Measurements from ENCODE around the gene FYB1.
A peak's percentile ranks its signal among the peaks of the same experiment; 100 is the strongest.

The FYB1 gene

DNA sequence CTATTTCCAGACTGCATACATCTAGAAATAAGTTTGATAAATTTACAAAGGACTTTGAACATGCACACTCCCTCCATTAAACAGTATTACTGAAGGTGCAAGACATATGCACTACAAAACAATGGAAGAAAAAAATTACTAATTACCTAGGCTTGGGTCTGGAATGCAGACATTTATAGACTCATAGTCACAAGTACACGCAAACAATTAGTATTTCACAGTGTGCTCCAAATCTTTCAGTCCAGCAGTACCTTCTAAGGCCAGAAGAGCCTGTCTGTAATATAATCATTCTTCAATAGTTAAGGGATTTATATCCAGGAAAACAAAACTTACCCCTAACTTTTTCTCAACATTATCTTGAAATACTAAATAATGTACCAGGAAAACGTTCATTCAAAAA lies 156.3 kb downstream of the FYB1 start:
- peaks cover 71% of the 10 kb centered on the region for H4K20me1 ChIP-seq (ENCODE audit: insufficient read depth, low read length, poor library complexity, severe bottlenecking)
- H3K9me2 ChIP-seq (replicated peaks; ENCODE audit: low read depth, low read length) = no peaks in the 10 kb centered on the region
- no peaks in the 10 kb centered on the region for H3F3A ChIP-seq (ENCODE audit: low read depth)
- peak overlapping the region; percentile 36 for H3K4me2 ChIP-seq (ENCODE audit: low read depth, low read length, poor library complexity, severe bottlenecking)
- H3K79me2 ChIP-seq (ENCODE audit: insufficient read depth, low read length) = peaks cover 99% of the 10 kb centered on the region
- peaks cover 10% of the 10 kb centered on the region; the same call in 1 of the 2 replicates for H3K9me3 ChIP-seq (ENCODE audit: insufficient read depth, low read depth, low read length)
- TF ChIP-seq, protein P1, sequence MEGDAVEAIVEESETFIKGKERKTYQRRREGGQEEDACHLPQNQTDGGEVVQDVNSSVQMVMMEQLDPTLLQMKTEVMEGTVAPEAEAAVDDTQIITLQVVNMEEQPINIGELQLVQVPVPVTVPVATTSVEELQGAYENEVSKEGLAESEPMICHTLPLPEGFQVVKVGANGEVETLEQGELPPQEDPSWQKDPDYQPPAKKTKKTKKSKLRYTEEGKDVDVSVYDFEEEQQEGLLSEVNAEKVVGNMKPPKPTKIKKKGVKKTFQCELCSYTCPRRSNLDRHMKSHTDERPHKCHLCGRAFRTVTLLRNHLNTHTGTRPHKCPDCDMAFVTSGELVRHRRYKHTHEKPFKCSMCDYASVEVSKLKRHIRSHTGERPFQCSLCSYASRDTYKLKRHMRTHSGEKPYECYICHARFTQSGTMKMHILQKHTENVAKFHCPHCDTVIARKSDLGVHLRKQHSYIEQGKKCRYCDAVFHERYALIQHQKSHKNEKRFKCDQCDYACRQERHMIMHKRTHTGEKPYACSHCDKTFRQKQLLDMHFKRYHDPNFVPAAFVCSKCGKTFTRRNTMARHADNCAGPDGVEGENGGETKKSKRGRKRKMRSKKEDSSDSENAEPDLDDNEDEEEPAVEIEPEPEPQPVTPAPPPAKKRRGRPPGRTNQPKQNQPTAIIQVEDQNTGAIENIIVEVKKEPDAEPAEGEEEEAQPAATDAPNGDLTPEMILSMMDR (conservative IDR thresholded peaks at IDR 0.05; ENCODE audit: low read length) = no peak
- TF ChIP-seq EZH2phosphoT487 (IDR thresholded peaks at IDR 0.05; ENCODE audit: borderline replicate concordance) = no peak
- no peak overlapping the region for H2AFZ ChIP-seq (ENCODE audit: low read length)
- no peak overlapping the region for H3K9ac ChIP-seq (ENCODE audit: low read depth, low read length, poor library complexity, severe bottlenecking)
- H3K27me3 ChIP-seq (ENCODE audit: insufficient read depth, low read length, poor library complexity, severe bottlenecking) = no peaks in the 10 kb centered on the region
- H3K4me3 ChIP-seq (ENCODE audit: low read length, poor library complexity, severe bottlenecking) = no peak overlapping the region
- H3K4me1 ChIP-seq (ENCODE audit: insufficient read depth, low read length, poor library complexity, severe bottlenecking) = peaks cover 42% of the 10 kb centered on the region
- peaks cover 25% of the 10 kb centered on the region for H3K36me3 ChIP-seq (ENCODE audit: insufficient read depth, low read length)

DNA sequence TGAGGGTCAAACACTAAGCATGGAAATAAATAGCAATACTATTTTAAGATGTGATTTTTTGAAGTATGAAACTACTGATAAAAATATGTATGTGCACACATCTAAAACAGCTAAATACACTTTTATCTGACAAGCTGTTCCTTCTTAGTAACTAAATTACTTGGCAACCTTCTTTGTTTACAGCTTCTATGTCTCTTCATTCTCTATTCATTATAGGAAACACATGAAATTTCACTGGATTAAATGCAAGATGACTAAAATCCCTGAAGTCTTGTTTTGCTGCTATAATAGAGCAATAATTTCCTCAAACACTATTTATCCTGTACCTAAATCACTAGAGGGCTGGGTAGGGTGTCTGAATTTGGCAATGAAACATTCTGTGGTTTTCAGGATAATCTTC lies 156.8 kb downstream of the FYB1 start:
- Histone ChIP-seq H2AFZ (ENCODE audit: low read length) (no peak overlapping the region), H3K9me2 (replicated peaks; ENCODE audit: low read depth, low read length) (no peaks in the 10 kb centered on the region), H3K36me3 (ENCODE audit: insufficient read depth, low read length) (peaks cover 20% of the 10 kb centered on the region), H3K27me3 (ENCODE audit: insufficient read depth, low read length, poor library complexity, severe bottlenecking) (no peaks in the 10 kb centered on the region), H3F3A (ENCODE audit: low read depth) (no peaks in the 10 kb centered on the region), H3K9ac (ENCODE audit: low read depth, low read length, poor library complexity, severe bottlenecking) (no peak overlapping the region), H3K4me3 (ENCODE audit: low read length, poor library complexity, severe bottlenecking) (no peak overlapping the region), H3K9me3 (ENCODE audit: insufficient read depth, low read depth, low read length) (peaks cover 10% of the 10 kb centered on the region; the same call in 1 of the 2 replicates), H3K4me1 (ENCODE audit: insufficient read depth, low read length, poor library complexity, severe bottlenecking) (peaks cover 45% of the 10 kb centered on the region), H3K79me2 (ENCODE audit: insufficient read depth, low read length) (peaks cover 96% of the 10 kb centered on the region), H3K4me2 (ENCODE audit: low read depth, low read length, poor library complexity, severe bottlenecking) (peak overlapping the region; percentile 36), H4K20me1 (ENCODE audit: insufficient read depth, low read length, poor library complexity, severe bottlenecking) (peaks cover 76% of the 10 kb centered on the region)
- TF ChIP-seq, protein P1 (conservative IDR thresholded peaks at IDR 0.05; ENCODE audit: low read length) = no peak

DNA sequence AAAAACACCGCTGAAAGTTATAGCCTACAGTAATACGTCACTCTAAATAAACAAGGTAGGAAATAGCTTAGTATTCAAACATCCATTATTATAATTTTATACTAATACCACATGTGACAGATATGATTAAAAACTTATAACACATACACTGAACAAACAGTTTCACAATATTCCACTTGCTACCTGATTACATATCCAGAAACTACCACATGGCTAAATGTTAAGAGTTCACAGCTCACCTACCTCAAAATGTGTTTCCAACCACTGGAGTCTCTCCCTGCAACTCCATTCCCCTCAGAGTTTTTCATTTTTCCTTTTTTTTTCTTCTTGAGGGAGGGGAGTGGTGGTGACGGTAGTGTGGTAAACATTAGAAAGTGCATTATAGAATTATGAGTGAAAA lies 157.3 kb downstream of the FYB1 start:
- H3K4me1 ChIP-seq (ENCODE audit: insufficient read depth, low read length, poor library complexity, severe bottlenecking) = peaks cover 49% of the 10 kb centered on the region
- H2AFZ ChIP-seq (ENCODE audit: low read length) = no peak overlapping the region
- H3K4me2 ChIP-seq (ENCODE audit: low read depth, low read length, poor library complexity, severe bottlenecking) = peak overlapping the region; percentile 36
- H3K36me3 ChIP-seq (ENCODE audit: insufficient read depth, low read length) = peaks cover 16% of the 10 kb centered on the region
- peaks cover 96% of the 10 kb centered on the region for H3K79me2 ChIP-seq (ENCODE audit: insufficient read depth, low read length)
- no peak overlapping the region for H3K9ac ChIP-seq (ENCODE audit: low read depth, low read length, poor library complexity, severe bottlenecking)
- H3K9me3 ChIP-seq (ENCODE audit: insufficient read depth, low read depth, low read length) = peaks cover 10% of the 10 kb centered on the region; the same call in 1 of the 2 replicates
- no peak overlapping the region for H3K4me3 ChIP-seq (ENCODE audit: low read length, poor library complexity, severe bottlenecking)
- no peaks in the 10 kb centered on the region for H3F3A ChIP-seq (ENCODE audit: low read depth)
- no peaks in the 10 kb centered on the region for H3K27me3 ChIP-seq (ENCODE audit: insufficient read depth, low read length, poor library complexity, severe bottlenecking)
- TF ChIP-seq, protein P1 (conservative IDR thresholded peaks at IDR 0.05; ENCODE audit: low read length) = no peak
- no peak for TF ChIP-seq EZH2phosphoT487 (IDR thresholded peaks at IDR 0.05; ENCODE audit: borderline replicate concordance)
- no peaks in the 10 kb centered on the region for H3K9me2 ChIP-seq (replicated peaks; ENCODE audit: low read depth, low read length)
- peaks cover 80% of the 10 kb centered on the region for H4K20me1 ChIP-seq (ENCODE audit: insufficient read depth, low read length, poor library complexity, severe bottlenecking)

All from Loucy (cell line).